GM18868 (cell line): ENCODE data around the gene LDHD.

Source experiments
- ATAC-seq: cut with Tn5 transposase; IDR thresholded peaks from one replicate; pipeline ENCODE4 v1.9.1; 2021; ENCODE audit warnings: mild to moderate bottlenecking, moderate library complexity; ENCODE audit not compliant: unreplicated experiment

Gene LDHD

GRCh38 chr16:75114946-75115825 is 1.4 kb downstream of the LDHD start:
- no peak for ATAC-seq

- no peak for ATAC-seq
These were observed 2.2 kb downstream of the LDHD start for GRCh38 chr16:75114179-75114945.

GRCh38 chr16:75113541-75114121 is 2.9 kb downstream of the LDHD start:
- no peak for ATAC-seq

- ATAC-seq = no peak
These were observed 3.7 kb downstream of the LDHD start for GRCh38 chr16:75112734-75113491.

GRCh38 chr16:75111961-75112733 is 4.4 kb downstream of the LDHD start:
- no peak for ATAC-seq

- peak; percentile 3 for ATAC-seq
These were observed 5.1 kb downstream of the LDHD start for GRCh38 chr16:75111514-75111940.

- ATAC-seq = peak; percentile 54
These were observed 5.7 kb downstream of the LDHD start for GRCh38 chr16:75110637-75111513.

GRCh38 chr16:75109732-75110243 is 6.8 kb downstream of the LDHD start:
- no peak for ATAC-seq

GRCh38 chr16:75108792-75109731 is 7.5 kb downstream of the LDHD start:
- peak; percentile 40 for ATAC-seq

GRCh38 chr16:75107505-75107904 is 9.1 kb downstream of the LDHD start:
- no peak for ATAC-seq

- ATAC-seq = no peak
These were observed 10.0 kb downstream of the LDHD start for GRCh38 chr16:75106351-75107274.

GRCh38 chr16:75105306-75106061 is 11.1 kb downstream of the LDHD start:
- ATAC-seq = no peak

- no peak for ATAC-seq
These were observed 11.7 kb downstream of the LDHD start for GRCh38 chr16:75104836-75105235.

- ATAC-seq = no peak
These were observed 12.6 kb downstream of the LDHD start for GRCh38 chr16:75103994-75104393.

- ATAC-seq = no peak
These were observed 14.0 kb downstream of the LDHD start for GRCh38 chr16:75102595-75102994.

GRCh38 chr16:75101635-75102034 is 14.9 kb downstream of the LDHD start:
- no peak for ATAC-seq
